Gastrocnemius medialis (tissue), 4 donors: ENCODE data around the gene GRIA1.

Experiments
- POLR2A ChIP-seq, 2 donors: fragments of 450-650 bp; IDR thresholded peaks; one replicate each; pipeline ENCODE4 v1.6.1; 2017; ENCODE audit warnings: antibody characterized with exemption in 2 of 2, mild to moderate bottlenecking in 2 of 2, moderate library complexity in 2 of 2
- TF ChIP-seq, protein P1 (sequence below), 5 experiments: fragments of 450-650 bp in 3 of 5; fragments of 200-600 bp in 2 of 5; sonication (generic) in 2 of 5; IDR thresholded peaks in 4 of 5; conservative IDR thresholded peaks in 1 of 5; 1 replicate in 4 of 5; 2 replicates in 1 of 5; pipeline ENCODE4 v1.5.1; 2016 to 2019; ENCODE audit warnings: antibody characterized with exemption in 5 of 5, mild to moderate bottlenecking in 3 of 5, moderate library complexity in 3 of 5

- TF ChIP-seq, protein P1, sequence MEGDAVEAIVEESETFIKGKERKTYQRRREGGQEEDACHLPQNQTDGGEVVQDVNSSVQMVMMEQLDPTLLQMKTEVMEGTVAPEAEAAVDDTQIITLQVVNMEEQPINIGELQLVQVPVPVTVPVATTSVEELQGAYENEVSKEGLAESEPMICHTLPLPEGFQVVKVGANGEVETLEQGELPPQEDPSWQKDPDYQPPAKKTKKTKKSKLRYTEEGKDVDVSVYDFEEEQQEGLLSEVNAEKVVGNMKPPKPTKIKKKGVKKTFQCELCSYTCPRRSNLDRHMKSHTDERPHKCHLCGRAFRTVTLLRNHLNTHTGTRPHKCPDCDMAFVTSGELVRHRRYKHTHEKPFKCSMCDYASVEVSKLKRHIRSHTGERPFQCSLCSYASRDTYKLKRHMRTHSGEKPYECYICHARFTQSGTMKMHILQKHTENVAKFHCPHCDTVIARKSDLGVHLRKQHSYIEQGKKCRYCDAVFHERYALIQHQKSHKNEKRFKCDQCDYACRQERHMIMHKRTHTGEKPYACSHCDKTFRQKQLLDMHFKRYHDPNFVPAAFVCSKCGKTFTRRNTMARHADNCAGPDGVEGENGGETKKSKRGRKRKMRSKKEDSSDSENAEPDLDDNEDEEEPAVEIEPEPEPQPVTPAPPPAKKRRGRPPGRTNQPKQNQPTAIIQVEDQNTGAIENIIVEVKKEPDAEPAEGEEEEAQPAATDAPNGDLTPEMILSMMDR (IDR thresholded peaks at IDR 0.05 in 4 of 5, conservative IDR thresholded peaks at IDR 0.05 in 1 of 5): no peak
- TF ChIP-seq POLR2A (IDR thresholded peaks at IDR 0.05): no peak
Measured at GRCh38 chr5:153598099-153598498, 107.6 kb downstream of the GRIA1 start.
